ENCODE measurements around the gene JAZF1. TPM values are rescaled to one million over a fixed set of nuclear protein-coding genes. Genes with fewer than 3 reads are reported as not detected.

Gene JAZF1
- total and polyA plus RNA-seq, 10 of the 15 experiments (the other 5 are each of a cell fraction or from before 2014, with no cell fraction given), result 0.04 to 0.82 (median 0.15) TPM; not detected in 3

- TF ChIP-seq CBX3 (IDR thresholded peaks at IDR 0.05; ENCODE audit: borderline replicate concordance, low read depth) (no peak), MYB (IDR thresholded peaks at IDR 0.05; ENCODE audit: borderline replicate concordance, low read depth, low read length) (no peak), YY1 (IDR thresholded peaks at IDR 0.05; ENCODE audit: low read depth, low read length) (no peak), CREB1 (IDR thresholded peaks at IDR 0.05; ENCODE audit: low read depth) (no peak), FOXM1 (IDR thresholded peaks at IDR 0.05; ENCODE audit: low read depth, low read length) (no peak; the same call in 1 of the 2 replicates), PRDM15 (CRISPR knock-in tag; IDR thresholded peaks at IDR 0.05) (no peak), PAX5 (IDR thresholded peaks at IDR 0.05; ENCODE audit: borderline replicate concordance, low read depth, low read length) (no peak), TBL1XR1 (IDR thresholded peaks at IDR 0.05; ENCODE audit: low read depth, low read length) (0 out of 2 replicates have a peak, but pooled peaks have one; percentile 36), SMARCA5 (IDR thresholded peaks at IDR 0.05) (no peak), ZNF384 (IDR thresholded peaks at IDR 0.05; ENCODE audit: borderline replicate concordance, low read depth, low read length) (peak; percentile 69; the same call in 1 of the 2 replicates), MTA3 (IDR thresholded peaks at IDR 0.05; ENCODE audit: borderline replicate concordance, low read length) (no peak), CBFB (IDR thresholded peaks at IDR 0.05; ENCODE audit: low read depth) (0 out of 2 replicates have a peak, but pooled peaks have one; percentile 71), TCF3 (IDR thresholded peaks at IDR 0.05; ENCODE audit: borderline replicate concordance, insufficient read depth, low read depth, low read length) (no peak), BCL11A (IDR thresholded peaks at IDR 0.05; ENCODE audit: low read depth, low read length) (0 out of 2 replicates have a peak, but pooled peaks have one; percentile 38), NFYB (IDR thresholded peaks at IDR 0.05; ENCODE audit: insufficient read depth, low read depth, low read length) (no peak), FOXK2 (IDR thresholded peaks at IDR 0.05) (no peak), SMC3 (IDR thresholded peaks at IDR 0.05; ENCODE audit: borderline replicate concordance, low read length) (no peak), CREM (IDR thresholded peaks at IDR 0.05; ENCODE audit: low read depth) (no peak)
- TF ChIP-seq, protein P1, sequence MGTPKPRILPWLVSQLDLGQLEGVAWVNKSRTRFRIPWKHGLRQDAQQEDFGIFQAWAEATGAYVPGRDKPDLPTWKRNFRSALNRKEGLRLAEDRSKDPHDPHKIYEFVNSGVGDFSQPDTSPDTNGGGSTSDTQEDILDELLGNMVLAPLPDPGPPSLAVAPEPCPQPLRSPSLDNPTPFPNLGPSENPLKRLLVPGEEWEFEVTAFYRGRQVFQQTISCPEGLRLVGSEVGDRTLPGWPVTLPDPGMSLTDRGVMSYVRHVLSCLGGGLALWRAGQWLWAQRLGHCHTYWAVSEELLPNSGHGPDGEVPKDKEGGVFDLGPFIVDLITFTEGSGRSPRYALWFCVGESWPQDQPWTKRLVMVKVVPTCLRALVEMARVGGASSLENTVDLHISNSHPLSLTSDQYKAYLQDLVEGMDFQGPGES (IDR thresholded peaks at IDR 0.05), result no peak
- TF ChIP-seq, protein P2, sequence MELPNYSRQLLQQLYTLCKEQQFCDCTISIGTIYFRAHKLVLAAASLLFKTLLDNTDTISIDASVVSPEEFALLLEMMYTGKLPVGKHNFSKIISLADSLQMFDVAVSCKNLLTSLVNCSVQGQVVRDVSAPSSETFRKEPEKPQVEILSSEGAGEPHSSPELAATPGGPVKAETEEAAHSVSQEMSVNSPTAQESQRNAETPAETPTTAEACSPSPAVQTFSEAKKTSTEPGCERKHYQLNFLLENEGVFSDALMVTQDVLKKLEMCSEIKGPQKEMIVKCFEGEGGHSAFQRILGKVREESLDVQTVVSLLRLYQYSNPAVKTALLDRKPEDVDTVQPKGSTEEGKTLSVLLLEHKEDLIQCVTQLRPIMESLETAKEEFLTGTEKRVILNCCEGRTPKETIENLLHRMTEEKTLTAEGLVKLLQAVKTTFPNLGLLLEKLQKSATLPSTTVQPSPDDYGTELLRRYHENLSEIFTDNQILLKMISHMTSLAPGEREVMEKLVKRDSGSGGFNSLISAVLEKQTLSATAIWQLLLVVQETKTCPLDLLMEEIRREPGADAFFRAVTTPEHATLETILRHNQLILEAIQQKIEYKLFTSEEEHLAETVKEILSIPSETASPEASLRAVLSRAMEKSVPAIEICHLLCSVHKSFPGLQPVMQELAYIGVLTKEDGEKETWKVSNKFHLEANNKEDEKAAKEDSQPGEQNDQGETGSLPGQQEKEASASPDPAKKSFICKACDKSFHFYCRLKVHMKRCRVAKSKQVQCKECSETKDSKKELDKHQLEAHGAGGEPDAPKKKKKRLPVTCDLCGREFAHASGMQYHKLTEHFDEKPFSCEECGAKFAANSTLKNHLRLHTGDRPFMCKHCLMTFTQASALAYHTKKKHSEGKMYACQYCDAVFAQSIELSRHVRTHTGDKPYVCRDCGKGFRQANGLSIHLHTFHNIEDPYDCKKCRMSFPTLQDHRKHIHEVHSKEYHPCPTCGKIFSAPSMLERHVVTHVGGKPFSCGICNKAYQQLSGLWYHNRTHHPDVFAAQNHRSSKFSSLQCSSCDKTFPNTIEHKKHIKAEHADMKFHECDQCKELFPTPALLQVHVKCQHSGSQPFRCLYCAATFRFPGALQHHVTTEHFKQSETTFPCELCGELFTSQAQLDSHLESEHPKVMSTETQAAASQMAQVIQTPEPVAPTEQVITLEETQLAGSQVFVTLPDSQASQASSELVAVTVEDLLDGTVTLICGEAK (IDR thresholded peaks at IDR 0.05; ENCODE audit: borderline replicate concordance), result no peak
- TF ChIP-seq, protein P3, sequence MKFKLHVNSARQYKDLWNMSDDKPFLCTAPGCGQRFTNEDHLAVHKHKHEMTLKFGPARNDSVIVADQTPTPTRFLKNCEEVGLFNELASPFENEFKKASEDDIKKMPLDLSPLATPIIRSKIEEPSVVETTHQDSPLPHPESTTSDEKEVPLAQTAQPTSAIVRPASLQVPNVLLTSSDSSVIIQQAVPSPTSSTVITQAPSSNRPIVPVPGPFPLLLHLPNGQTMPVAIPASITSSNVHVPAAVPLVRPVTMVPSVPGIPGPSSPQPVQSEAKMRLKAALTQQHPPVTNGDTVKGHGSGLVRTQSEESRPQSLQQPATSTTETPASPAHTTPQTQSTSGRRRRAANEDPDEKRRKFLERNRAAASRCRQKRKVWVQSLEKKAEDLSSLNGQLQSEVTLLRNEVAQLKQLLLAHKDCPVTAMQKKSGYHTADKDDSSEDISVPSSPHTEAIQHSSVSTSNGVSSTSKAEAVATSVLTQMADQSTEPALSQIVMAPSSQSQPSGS (IDR thresholded peaks at IDR 0.05; ENCODE audit: low read length), result peak; percentile 33; the same call in 1 of the 2 replicates
These were observed 279.4 kb downstream of the JAZF1 start (continued) for GRCh38 chr7:27901028-27901760.
